HEK293 (cell line): Measurements from ENCODE around the gene BRSK1.

Source experiments
- CTCF ChIA-PET: fragments of 350-600 bp; formaldehyde crosslinking; extraction: SDS; loops from one replicate; lab custom pipeline; 2021; ENCODE audit warnings: antibody characterized with exemption; lab: Yijun Ruan, JAX
- POLR2A ChIA-PET: fragments of 300-600 bp; formaldehyde crosslinking; extraction: SDS; loops from one replicate; lab custom pipeline; 2020; ENCODE audit warnings: antibody characterized with exemption, inconsistent platforms; lab: Yijun Ruan, JAX
- H3K27ac ChIP-seq: fragments of 200-500 bp; sonication (Bioruptor generic); 2 replicates; pipeline ENCODE4 v1.5.1; 2014; ENCODE audit warnings: low read depth, low read length, control low read depth, inconsistent platforms; ENCODE audit errors: extremely low read depth
- H3K36me3 ChIP-seq, 2 experiments: fragments of 200-500 bp in 1 of 2; sonication (Bioruptor generic) in 1 of 2; 1 replicate in 1 of 2; 2 replicates in 1 of 2; pipeline ENCODE4 v1.5.1; 2014 to 2017; ENCODE audit warnings: inconsistent platforms in 2 of 2, low read length in 2 of 2; ENCODE audit not compliant: control insufficient read depth in 2 of 2, insufficient read depth in 1 of 2
- H3K4me1 ChIP-seq: fragments of 200-500 bp; sonication (Bioruptor generic); 2 replicates; pipeline ENCODE4 v1.5.1; 2014; ENCODE audit warnings: mild to moderate bottlenecking, low read length, inconsistent platforms; ENCODE audit not compliant: control insufficient read depth, insufficient read depth
- H3K4me3 ChIP-seq: 2 replicates; pipeline ENCODE4 v1.5.1; 2011; ENCODE audit warnings: low read depth, mild to moderate bottlenecking, control low read depth, low read length, moderate library complexity
- H3K9me3 ChIP-seq: fragments of 200-500 bp; sonication (Bioruptor generic); 2 replicates; pipeline ENCODE4 v1.5.1; 2014; ENCODE audit warnings: low read depth, low read length, inconsistent platforms; ENCODE audit not compliant: control insufficient read depth, insufficient read depth
- GFI1B ChIP-seq: fragments of 450-650 bp; formaldehyde crosslinking; IDR thresholded peaks from 2 replicates; pipeline ENCODE4 v1.5.1; 2016; ENCODE audit warnings: missing biosample characterization, missing genetic modification characterization
- GLI4 ChIP-seq: fragments of 450-650 bp; formaldehyde crosslinking; IDR thresholded peaks from 2 replicates; pipeline ENCODE4 v1.5.1; 2016; ENCODE audit warnings: missing biosample characterization, missing genetic modification characterization
- SALL2 ChIP-seq: fragments of 450-650 bp; formaldehyde crosslinking; IDR thresholded peaks from 2 replicates; pipeline ENCODE4 v1.5.0; 2017; ENCODE audit warnings: missing biosample characterization, mild to moderate bottlenecking, missing genetic modification characterization, borderline replicate concordance
- SETDB1 ChIP-seq: IDR thresholded peaks from one replicate; pipeline ENCODE4 v1.6.1; 2017; ENCODE audit warnings: mild to moderate bottlenecking, low read length, moderate library complexity, mixed read lengths; ENCODE audit not compliant: insufficient read length
- ZBTB11 ChIP-seq: fragments of 450-650 bp; formaldehyde crosslinking; conservative IDR thresholded peaks from 2 replicates; pipeline ENCODE4 v1.5.1; 2016; ENCODE audit warnings: low read depth, missing biosample characterization, missing genetic modification characterization
- ZBTB17 ChIP-seq: fragments of 450-650 bp; formaldehyde crosslinking; IDR thresholded peaks from 2 replicates; pipeline ENCODE4 v1.5.1; 2016; ENCODE audit warnings: missing biosample characterization, missing genetic modification characterization
- ZEB2 ChIP-seq: fragments of 450-650 bp; formaldehyde crosslinking; IDR thresholded peaks from 2 replicates; pipeline ENCODE4 v1.5.1; 2016; ENCODE audit warnings: missing biosample characterization, missing genetic modification characterization
- ZNF16 ChIP-seq: fragments of 450-650 bp; formaldehyde crosslinking; IDR thresholded peaks from 2 replicates; pipeline ENCODE4 v1.5.1; 2016; ENCODE audit warnings: low read depth, missing biosample characterization, missing genetic modification characterization
- ZNF23 ChIP-seq: fragments of 450-650 bp; formaldehyde crosslinking; IDR thresholded peaks from 2 replicates; pipeline ENCODE4 v1.5.1; 2016; ENCODE audit warnings: missing biosample characterization, missing genetic modification characterization, borderline replicate concordance
- ZNF248 ChIP-seq: fragments of 450-650 bp; formaldehyde crosslinking; IDR thresholded peaks from 2 replicates; pipeline ENCODE4 v1.5.1; 2017; ENCODE audit warnings: missing biosample characterization, missing genetic modification characterization
- ZNF350 ChIP-seq: fragments of 450-650 bp; formaldehyde crosslinking; IDR thresholded peaks from 2 replicates; pipeline ENCODE4 v1.5.0; 2017; ENCODE audit warnings: missing biosample characterization, mild to moderate bottlenecking, missing genetic modification characterization
- ZNF501 ChIP-seq: fragments of 450-650 bp; formaldehyde crosslinking; IDR thresholded peaks from 2 replicates; pipeline ENCODE4 v1.5.1; 2016; ENCODE audit warnings: missing biosample characterization, missing genetic modification characterization
- ZNF518A ChIP-seq: fragments of 450-650 bp; formaldehyde crosslinking; conservative IDR thresholded peaks from 2 replicates; pipeline ENCODE4 v1.5.1; 2016; ENCODE audit warnings: low read depth, missing biosample characterization, missing genetic modification characterization
- ZNF548 ChIP-seq: fragments of 450-650 bp; formaldehyde crosslinking; IDR thresholded peaks from 2 replicates; pipeline ENCODE4 v1.5.1; 2016; ENCODE audit warnings: missing biosample characterization, missing genetic modification characterization
- ZNF555 ChIP-seq: fragments of 450-650 bp; formaldehyde crosslinking; conservative IDR thresholded peaks from 2 replicates; pipeline ENCODE4 v1.5.1; 2017; ENCODE audit warnings: missing biosample characterization, mild to moderate bottlenecking, missing genetic modification characterization, inconsistent platforms
- ZNF610 ChIP-seq: fragments of 450-650 bp; formaldehyde crosslinking; IDR thresholded peaks from 2 replicates; pipeline ENCODE4 v1.5.1; 2016; ENCODE audit warnings: missing biosample characterization, missing genetic modification characterization, borderline replicate concordance
- ZNF623 ChIP-seq: fragments of 450-650 bp; formaldehyde crosslinking; IDR thresholded peaks from 2 replicates; pipeline ENCODE4 v1.5.1; 2016; ENCODE audit warnings: missing biosample characterization, missing genetic modification characterization
- ZNF654 ChIP-seq: fragments of 450-650 bp; formaldehyde crosslinking; IDR thresholded peaks from 2 replicates; pipeline ENCODE4 v1.5.1; 2016; ENCODE audit warnings: low read depth, missing biosample characterization, missing genetic modification characterization
- ZNF670 ChIP-seq: fragments of 450-650 bp; formaldehyde crosslinking; IDR thresholded peaks from 2 replicates; pipeline ENCODE4 v1.5.1; 2016; ENCODE audit warnings: missing biosample characterization, missing genetic modification characterization, low read depth
- ZNF707 ChIP-seq: fragments of 450-650 bp; formaldehyde crosslinking; IDR thresholded peaks from 2 replicates; pipeline ENCODE4 v1.5.1; 2016; ENCODE audit warnings: missing biosample characterization, missing genetic modification characterization
- ZNF747 ChIP-seq: fragments of 450-650 bp; formaldehyde crosslinking; IDR thresholded peaks from 2 replicates; pipeline ENCODE4 v1.5.1; 2016; ENCODE audit warnings: missing biosample characterization, missing genetic modification characterization
- ZNF777 ChIP-seq: fragments of 450-650 bp; formaldehyde crosslinking; IDR thresholded peaks from 2 replicates; pipeline ENCODE4 v1.5.1; 2017; ENCODE audit warnings: missing biosample characterization, missing genetic modification characterization, borderline replicate concordance
- ZNF785 ChIP-seq: fragments of 450-650 bp; formaldehyde crosslinking; IDR thresholded peaks from 2 replicates; pipeline ENCODE4 v1.5.1; 2016; ENCODE audit warnings: missing biosample characterization, missing genetic modification characterization
- ZXDB ChIP-seq: fragments of 450-650 bp; formaldehyde crosslinking; IDR thresholded peaks from 2 replicates; pipeline ENCODE4 v1.5.1; 2016; ENCODE audit warnings: missing biosample characterization, missing genetic modification characterization

The BRSK1 gene

GRCh38 chr19:55305983-55306562 is 22.3 kb downstream of the BRSK1 start:
- no peak overlapping the region for H3K27ac ChIP-seq
- H3K4me1 ChIP-seq, result peaks cover 3% of the 10 kb centered on the region; the same call in 1 of the 2 replicates
- ChIA-PET POLR2A (interaction anchor here (1.0 kb wide), 1 partner anchor 33 kb away, joined by 3 read pairs; the partner anchor contains the start of gene KMT5C), CTCF (interaction anchor here (0.6 kb wide), 2 partner anchors 79 to 165 kb away, joined by 3 read pairs; no protein-coding TSS in a partner anchor)
- TF ChIP-seq ZBTB11 (tag by site-specific recombination) (peak; percentile 28; the same call in 1 of the 2 replicates), ZNF610 (tag by site-specific recombination) (no peak)
- no peaks in the 10 kb centered on the region for H3K9me3 ChIP-seq
- H3K36me3 ChIP-seq, result peaks cover 17 to 71% of the 10 kb centered on the region in 2 experiments
- no peak overlapping the region for H3K4me3 ChIP-seq

GRCh38 chr19:55306712-55307111 is 22.9 kb downstream of the BRSK1 start:
- H3K4me1 ChIP-seq, result peaks cover 3% of the 10 kb centered on the region; the same call in 1 of the 2 replicates
- H3K36me3 ChIP-seq, result peaks cover 17 to 71% of the 10 kb centered on the region in 2 experiments
- H3K27ac ChIP-seq, result no peak overlapping the region
- TF ChIP-seq ZBTB17 (tag by site-specific recombination), result peak; percentile 77
- no peak for TF ChIP-seq ZNF707 (tag by site-specific recombination)
- peak; percentile 78; the same call in 1 of the 2 replicates for TF ChIP-seq ZNF23
- POLR2A ChIA-PET, result no interaction called here
- CTCF ChIA-PET, result interaction anchor here (0.6 to 0.7 kb wide), 3 partner anchors 33 to 165 kb away, joined by 3 to 4 read pairs (median 3); partner anchors contain the start of gene KMT5C
- no peaks in the 10 kb centered on the region for H3K9me3 ChIP-seq
- no peak overlapping the region for H3K4me3 ChIP-seq

GRCh38 chr19:55308281-55308680 is 24.5 kb downstream of the BRSK1 start:
- Histone ChIP-seq H3K4me1 (no peaks in the 10 kb centered on the region), H3K4me3 (no peak overlapping the region), H3K27ac (no peak overlapping the region), H3K36me3 (peaks cover 17 to 66% of the 10 kb centered on the region in 2 experiments), H3K9me3 (no peaks in the 10 kb centered on the region)
- POLR2A ChIA-PET, result no interaction called here
- no peak for TF ChIP-seq ZNF350 (tag by site-specific recombination)
- no peak for TF ChIP-seq ZNF785 (tag by site-specific recombination)
- TF ChIP-seq ZNF248 (tag by site-specific recombination), result no peak
- TF ChIP-seq ZNF548 (tag by site-specific recombination), result no peak
- no peak for TF ChIP-seq GFI1B (tag by site-specific recombination)
- no peak for TF ChIP-seq GLI4 (tag by site-specific recombination)
- no peak for TF ChIP-seq ZEB2 (tag by site-specific recombination)
- no peak for TF ChIP-seq ZNF518A (tag by site-specific recombination)
- TF ChIP-seq ZNF670 (tag by site-specific recombination), result no peak
- TF ChIP-seq SETDB1, result no peak
- TF ChIP-seq ZXDB, result no peak
- TF ChIP-seq ZNF747, result no peak
- no peak for TF ChIP-seq SALL2 (tag by site-specific recombination)
- TF ChIP-seq ZNF623 (tag by site-specific recombination), result no peak
- no peak for TF ChIP-seq ZNF16
- no peak for TF ChIP-seq ZNF777
- no peak for TF ChIP-seq ZNF501
- no peak for TF ChIP-seq ZNF555 (tag by site-specific recombination)
- no peak for TF ChIP-seq ZNF654
- CTCF ChIA-PET, result no interaction called here
